Adipocyte (in vitro differentiated cells): Measurements from ENCODE around the gene ZSCAN10.
A peak's percentile ranks its signal among the peaks of the same experiment; 100 is the strongest.
"Not testable (repeated sequence)": the region's sequence is repeated elsewhere in the genome, so short reads cannot be mapped to it uniquely, and the experiment has no call there.

Experiments
- DNase-seq: peaks from one replicate; pipeline ENCODE4 v3.0.0-alpha.2; 2015; ENCODE audit warnings: low read depth
- H3K27me3 ChIP-seq: replicated peaks from 2 replicates; pipeline ENCODE4 v1.7.0; 2013; ENCODE audit warnings: mild to moderate bottlenecking, low read length, moderate library complexity; ENCODE audit not compliant: control insufficient read depth, insufficient read depth
- H3K36me3 ChIP-seq: 2 replicates; pipeline ENCODE4 v1.7.0; 2013; ENCODE audit warnings: low read length, mild to moderate bottlenecking, moderate library complexity; ENCODE audit not compliant: control insufficient read depth, insufficient read depth, severe bottlenecking
- H3K4me1 ChIP-seq: 2 replicates; pipeline ENCODE4 v1.7.0; 2013; ENCODE audit warnings: mild to moderate bottlenecking, low read length, moderate library complexity; ENCODE audit not compliant: control insufficient read depth, insufficient read depth
- H3K4me3 ChIP-seq: 2 replicates; pipeline ENCODE4 v1.7.0; 2013; ENCODE audit warnings: mild to moderate bottlenecking, low read length, moderate library complexity
- H3K9ac ChIP-seq: 2 replicates; pipeline ENCODE4 v1.7.0; 2013; ENCODE audit warnings: mild to moderate bottlenecking, low read length, moderate library complexity
- H3K9me3 ChIP-seq: 2 replicates; pipeline ENCODE4 v1.7.0; 2013; ENCODE audit warnings: mild to moderate bottlenecking, low read length, moderate library complexity; ENCODE audit not compliant: control insufficient read depth

ZSCAN10 gene

DNA sequence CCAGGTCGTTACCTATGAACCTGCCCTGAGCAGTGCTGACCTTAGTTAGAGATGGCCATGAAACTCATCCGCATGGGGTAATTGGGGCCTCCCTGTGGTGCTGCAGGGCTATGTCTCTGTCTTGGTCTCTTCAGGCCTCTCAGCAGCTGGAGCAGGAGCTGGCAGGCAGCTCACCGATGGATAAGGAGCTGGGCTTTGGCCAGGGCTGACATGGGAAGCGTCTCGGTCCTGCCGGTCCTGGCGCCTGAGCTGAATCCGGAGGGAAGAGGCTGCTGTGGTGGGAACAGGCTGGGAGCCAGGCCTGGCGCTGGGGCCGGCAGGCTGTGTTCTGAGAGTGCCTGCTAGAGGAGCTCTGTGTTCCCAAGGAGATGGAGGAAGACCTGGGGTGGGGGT lies 23.6 kb downstream of the ZSCAN10 start:
- Histone ChIP-seq H3K9ac (no peak overlapping the region), H3K4me3 (no peak overlapping the region), H3K27me3 (peaks cover 31% of the 10 kb centered on the region), H3K36me3 (no peaks in the 10 kb centered on the region), H3K9me3 (no peaks in the 10 kb centered on the region), H3K4me1 (no peaks in the 10 kb centered on the region)
- no peak for DNase-seq

DNA sequence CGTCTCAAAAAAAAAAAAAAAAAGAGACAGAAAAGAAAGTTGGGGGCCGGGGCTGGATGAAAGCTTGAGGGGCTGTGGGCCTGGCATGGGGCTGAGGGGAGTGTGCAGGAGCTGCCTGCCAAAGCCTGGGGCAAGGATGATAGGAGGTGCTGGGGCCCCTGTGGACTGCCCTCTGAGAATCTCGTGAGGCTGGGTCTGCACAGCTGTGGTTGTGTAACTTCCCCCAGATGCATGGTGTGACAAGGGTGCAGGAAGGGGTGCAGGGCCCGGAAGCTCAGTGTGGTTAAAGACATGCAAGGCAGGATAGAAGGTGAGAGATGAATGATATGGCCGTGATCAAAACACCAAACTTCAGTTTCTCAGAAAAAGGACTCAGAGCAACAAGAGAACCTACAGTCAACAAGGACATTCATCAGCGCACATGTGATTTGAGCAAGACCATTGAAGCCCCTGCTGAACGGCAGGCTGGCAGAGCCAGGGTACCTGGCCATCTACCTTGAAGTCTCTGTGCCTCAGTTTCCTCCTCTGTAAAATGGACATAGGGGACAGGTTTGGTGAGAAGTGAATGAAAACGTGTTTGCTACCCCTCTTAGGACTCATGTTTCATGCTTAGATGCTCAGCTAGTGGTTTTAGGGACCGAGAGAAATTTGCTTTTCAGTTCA lies 24.1 kb downstream of the ZSCAN10 start:
- DNase-seq, result no peak
- peaks cover 31% of the 10 kb centered on the region for H3K27me3 ChIP-seq
- H3K4me3 ChIP-seq, result no peak overlapping the region
- H3K9ac ChIP-seq, result no peak overlapping the region
- no peaks in the 10 kb centered on the region for H3K36me3 ChIP-seq
- H3K4me1 ChIP-seq, result no peaks in the 10 kb centered on the region
- H3K9me3 ChIP-seq, result no peaks in the 10 kb centered on the region

- Histone ChIP-seq H3K9ac (no peak overlapping the region), H3K27me3 (peaks cover 29% of the 10 kb centered on the region), H3K4me3 (no peak overlapping the region), H3K4me1 (no peaks in the 10 kb centered on the region), H3K36me3 (no peaks in the 10 kb centered on the region), H3K9me3 (no peaks in the 10 kb centered on the region)
- no peak for DNase-seq
These were observed 25.6 kb downstream of the ZSCAN10 start for GRCh38 chr16:3073448-3073847.

DNA sequence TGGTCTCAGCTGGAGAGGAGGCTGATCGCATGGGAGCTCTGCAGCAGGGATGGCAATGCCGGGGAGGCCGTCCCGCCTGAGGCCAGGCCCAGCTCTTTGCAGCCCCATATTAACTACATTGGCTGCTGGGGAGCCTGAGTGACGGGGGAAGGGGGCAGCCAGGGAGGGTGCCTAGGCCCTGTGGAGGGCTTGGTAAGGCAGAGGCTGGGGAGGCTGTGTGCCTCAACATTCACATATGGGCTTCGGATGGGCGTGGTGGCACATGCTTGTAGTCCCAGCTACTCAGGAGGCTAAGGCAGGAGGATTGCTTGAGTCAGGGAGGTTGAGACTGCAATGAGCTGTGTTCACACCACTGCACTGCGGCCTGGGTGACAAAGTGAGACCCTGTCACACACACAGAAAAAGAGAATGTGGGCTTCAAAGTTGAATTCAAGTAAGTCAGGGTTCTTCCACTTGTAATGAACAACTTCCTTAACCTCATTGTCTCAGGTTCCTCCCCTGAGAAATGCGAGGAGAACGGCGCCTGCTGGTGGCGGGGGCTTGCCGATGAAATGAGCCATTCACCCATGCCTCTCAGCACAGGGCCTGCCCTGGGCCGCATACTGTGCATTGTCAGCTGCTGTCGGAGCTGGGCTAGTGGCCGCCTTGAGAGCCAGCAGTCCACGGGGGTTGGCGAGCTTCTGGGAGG lies 26.4 kb downstream of the ZSCAN10 start:
- H3K9ac ChIP-seq, H3K9me3 ChIP-seq, H3K4me3 ChIP-seq, H3K4me1 ChIP-seq, H3K36me3 ChIP-seq, DNase-seq: not testable (repeated sequence)
- H3K27me3 ChIP-seq, result peaks cover 27% of the 10 kb centered on the region

DNA sequence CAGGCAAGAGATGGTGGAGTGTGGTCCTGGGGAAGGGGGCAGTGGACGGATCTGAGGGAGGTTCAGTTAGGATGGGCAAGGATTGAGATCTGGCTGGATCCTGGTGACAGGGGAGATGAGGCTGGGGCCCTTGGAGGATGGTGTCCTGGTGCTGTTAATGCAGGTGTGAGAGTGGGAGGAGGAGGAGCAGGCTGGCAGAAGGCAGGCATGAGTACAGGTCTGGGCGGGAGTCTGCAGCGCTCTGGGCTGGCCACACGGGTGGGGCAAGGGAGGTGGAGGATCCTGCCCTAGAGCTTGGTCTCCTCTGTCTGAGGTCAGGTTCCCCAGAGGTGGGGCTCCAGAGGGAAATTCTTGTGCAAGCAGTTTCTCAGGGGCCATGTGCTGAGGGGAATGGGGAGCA lies 26.9 kb downstream of the ZSCAN10 start:
- not testable (repeated sequence) for DNase-seq, H3K9me3 ChIP-seq, H3K4me3 ChIP-seq, H3K9ac ChIP-seq, H3K4me1 ChIP-seq, H3K36me3 ChIP-seq
- peaks cover 24% of the 10 kb centered on the region for H3K27me3 ChIP-seq

DNA sequence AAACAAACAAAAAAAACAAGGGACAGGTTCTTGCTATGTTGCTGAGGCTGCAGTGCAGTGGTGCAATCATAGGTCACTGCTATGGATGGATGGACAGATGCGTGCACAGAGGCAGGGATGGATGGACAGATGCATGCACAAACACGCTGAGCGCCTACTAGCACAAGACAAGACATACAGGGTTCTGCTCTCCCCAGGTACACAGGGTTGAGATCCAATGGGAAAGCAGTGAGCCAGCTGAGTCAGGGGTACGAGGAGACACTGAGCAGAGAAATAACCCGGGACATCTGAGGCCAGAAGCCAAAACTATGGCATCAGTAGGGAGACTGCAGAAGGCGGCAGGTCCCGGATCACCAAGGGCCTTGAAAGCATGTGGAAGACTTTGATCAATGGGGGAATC lies 27.4 kb downstream of the ZSCAN10 start:
- Histone ChIP-seq H3K4me3 (no peak overlapping the region), H3K36me3 (no peaks in the 10 kb centered on the region), H3K27me3 (peaks cover 22% of the 10 kb centered on the region), H3K9ac (no peak overlapping the region), H3K4me1 (no peaks in the 10 kb centered on the region), H3K9me3 (no peaks in the 10 kb centered on the region)
- DNase-seq, result no peak

DNA sequence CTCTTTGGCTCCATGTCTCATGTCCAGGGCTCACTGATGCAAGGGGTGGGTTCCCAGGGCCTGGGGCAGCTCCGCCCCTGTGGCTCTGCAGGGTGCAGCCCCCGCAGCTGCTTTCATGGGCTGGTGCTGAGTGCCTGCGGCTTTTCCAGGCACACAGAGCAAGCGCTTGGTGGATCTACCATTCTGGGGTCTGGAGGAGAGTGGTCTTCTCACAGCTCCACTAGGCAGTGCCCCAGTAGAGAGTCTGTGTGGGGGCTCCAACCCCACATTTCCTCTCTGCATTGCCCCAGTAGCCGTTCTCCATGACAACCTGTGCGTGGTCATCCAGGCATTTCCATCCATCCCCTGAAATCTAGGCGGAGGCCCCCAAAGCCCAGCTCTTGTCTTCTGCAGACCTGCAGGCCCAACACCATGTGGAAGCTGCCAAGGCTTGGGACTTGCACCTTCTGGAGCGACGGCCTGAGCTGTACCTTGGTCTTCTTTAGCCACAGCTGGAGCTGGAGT lies 28.4 kb downstream of the ZSCAN10 start:
- Histone ChIP-seq H3K9me3 (no peaks in the 10 kb centered on the region), H3K36me3 (no peaks in the 10 kb centered on the region), H3K9ac (no peak overlapping the region), H3K4me1 (no peaks in the 10 kb centered on the region), H3K27me3 (peaks cover 19% of the 10 kb centered on the region), H3K4me3 (no peak overlapping the region)
- no peak for DNase-seq

DNA sequence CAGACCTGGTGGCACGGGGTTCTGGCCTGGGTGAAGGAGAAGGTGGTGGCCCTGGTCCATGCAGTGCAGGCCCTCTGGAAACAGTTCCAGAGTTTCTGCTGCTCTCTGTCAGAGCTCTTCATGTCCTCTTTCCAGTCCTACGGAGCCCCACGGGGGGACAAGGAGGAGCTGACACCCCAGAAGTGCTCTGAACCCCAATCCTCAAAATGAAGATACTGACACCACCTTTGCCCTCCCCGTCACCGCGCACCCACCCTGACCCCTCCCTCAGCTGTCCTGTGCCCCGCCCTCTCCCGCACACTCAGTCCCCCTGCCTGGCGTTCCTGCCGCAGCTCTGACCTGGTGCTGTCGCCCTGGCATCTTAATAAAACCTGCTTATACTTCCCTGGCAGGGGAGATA lies 29.9 kb downstream of the ZSCAN10 start:
- not testable (repeated sequence) for DNase-seq, H3K4me1 ChIP-seq, H3K9ac ChIP-seq, H3K36me3 ChIP-seq, H3K4me3 ChIP-seq, H3K9me3 ChIP-seq
- peaks cover 23% of the 10 kb centered on the region for H3K27me3 ChIP-seq

DNA sequence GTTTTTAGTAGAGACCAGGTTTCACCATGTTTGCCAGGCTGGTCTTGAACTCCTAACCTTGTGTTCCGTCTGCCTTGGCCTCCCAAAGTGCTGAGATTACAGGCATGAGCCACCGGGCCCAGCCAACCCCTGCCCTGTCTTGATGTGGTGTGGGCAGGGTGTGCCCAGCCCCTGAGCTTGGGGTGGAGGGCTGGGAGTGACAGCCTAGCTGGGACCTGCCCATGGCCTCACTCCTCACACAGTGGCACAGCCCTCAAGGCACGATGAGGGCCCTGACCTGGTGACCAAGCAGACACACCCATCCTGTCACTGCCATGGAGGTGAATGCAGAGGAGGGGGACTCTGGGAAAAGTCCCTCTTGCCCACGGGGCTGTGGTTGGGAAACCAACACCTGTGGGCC lies 30.6 kb downstream of the ZSCAN10 start:
- peaks cover 8% of the 10 kb centered on the region for H3K4me1 ChIP-seq
- no peak overlapping the region for H3K4me3 ChIP-seq
- H3K27me3 ChIP-seq, result peaks cover 16% of the 10 kb centered on the region
- H3K9ac ChIP-seq, result no peak overlapping the region
- no peaks in the 10 kb centered on the region for H3K9me3 ChIP-seq
- DNase-seq, result no peak
- no peaks in the 10 kb centered on the region for H3K36me3 ChIP-seq

GRCh38 chr16:3066440-3066748 lies 32.7 kb downstream of the ZSCAN10 start:
- Histone ChIP-seq H3K4me1 (peaks cover 8% of the 10 kb centered on the region), H3K9me3 (no peaks in the 10 kb centered on the region), H3K9ac (no peak overlapping the region), H3K4me3 (no peak overlapping the region), H3K36me3 (no peaks in the 10 kb centered on the region), H3K27me3 (peaks cover 11% of the 10 kb centered on the region)
- no peak for DNase-seq

GRCh38 chr16:3065742-3066439 lies 33.2 kb downstream of the ZSCAN10 start:
- DNase-seq, result no peak
- Histone ChIP-seq H3K36me3 (no peaks in the 10 kb centered on the region), H3K4me3 (peak overlapping the region; percentile 54), H3K9ac (peak overlapping the region; percentile 15), H3K4me1 (peaks cover 8% of the 10 kb centered on the region), H3K9me3 (no peaks in the 10 kb centered on the region), H3K27me3 (peaks cover 7% of the 10 kb centered on the region)
